Fibroblast of lung (primary cell): ENCODE results near the gene NCAPD2. TPM values are rescaled to one million over a fixed set of nuclear protein-coding genes. Genes with fewer than 3 reads are reported as not detected.

Experiments used
- DNase-seq, 2 donors: peaks; one replicate each; pipeline versions ENCODE4 v3.0.0 to v3.0.0-alpha.2; 2010; ENCODE audit warnings: low read depth in 2 of 2
- H2AFZ ChIP-seq: 2 replicates; pipeline ENCODE4 v1.5.1; 2012; ENCODE audit warnings: low read length, control low read depth, inconsistent platforms
- H3K27ac ChIP-seq: 2 replicates; pipeline ENCODE4 v1.5.1; 2011; ENCODE audit warnings: low read length, control low read depth; ENCODE audit not compliant: insufficient read depth
- H3K27me3 ChIP-seq: 2 replicates; pipeline ENCODE4 v1.5.1; 2011; ENCODE audit warnings: mild to moderate bottlenecking, low read length; ENCODE audit not compliant: control insufficient read depth, insufficient read depth
- H3K36me3 ChIP-seq: 2 replicates; pipeline ENCODE4 v1.5.1; 2011; ENCODE audit warnings: low read length; ENCODE audit not compliant: control insufficient read depth, insufficient read depth
- H3K4me1 ChIP-seq: 2 replicates; pipeline ENCODE4 v1.5.1; 2011; ENCODE audit warnings: low read length; ENCODE audit not compliant: control insufficient read depth, insufficient read depth; ENCODE audit errors: extremely low read depth
- H3K4me2 ChIP-seq: 2 replicates; pipeline ENCODE4 v1.5.1; 2011; ENCODE audit warnings: low read length, control low read depth; ENCODE audit not compliant: insufficient read depth; ENCODE audit errors: extremely low read depth
- H3K4me3 ChIP-seq, 4 experiments: fragments of 200-600 bp in 1 of 4; sonication (generic) in 1 of 4; replicated peaks in 1 of 4; 2 replicates each; pipeline ENCODE4 v1.5.1; 2011 to 2016; ENCODE audit warnings: low read length in 4 of 4, low read depth in 3 of 4, mild to moderate bottlenecking in 3 of 4, control low read depth in 2 of 4, inconsistent platforms in 1 of 4, mixed read lengths in 1 of 4; ENCODE audit not compliant: insufficient read depth in 1 of 4; ENCODE audit errors: control extremely low read depth in 1 of 4
- H3K79me2 ChIP-seq: 2 replicates; pipeline ENCODE4 v1.5.1; 2012; ENCODE audit warnings: mild to moderate bottlenecking, low read length, inconsistent platforms; ENCODE audit not compliant: control insufficient read depth, insufficient read depth
- H3K9ac ChIP-seq: 2 replicates; pipeline ENCODE4 v1.5.1; 2011; ENCODE audit warnings: mild to moderate bottlenecking, low read length, control low read depth; ENCODE audit not compliant: insufficient read depth
- H3K9me3 ChIP-seq: 2 replicates; pipeline ENCODE4 v1.5.1; 2012; ENCODE audit warnings: low read depth, low read length; ENCODE audit not compliant: control insufficient read depth, insufficient read depth
- H4K20me1 ChIP-seq: 2 replicates; pipeline ENCODE4 v1.5.1; 2011; ENCODE audit warnings: low read length; ENCODE audit not compliant: control insufficient read depth, insufficient read depth; ENCODE audit errors: extremely low read depth
- EZH2 ChIP-seq: IDR thresholded peaks from 2 replicates; pipeline ENCODE4 v1.5.1; 2012; ENCODE audit warnings: low read length, control low read depth, mild to moderate bottlenecking; ENCODE audit errors: missing control alignments
- polyA plus RNA-seq, 2 donors: library from polyadenylated mRNA; depleted of rRNA in 1 of 2; stranded (reverse) in 1 of 2; unstranded in 1 of 2; fragments of >200 nt; gene quantifications; 2 replicates each; pipeline ENCODE4 v1.2.1, GENCODE V29; 2011 to 2012; ENCODE audit warnings: missing spikeins in 1 of 2
- total RNA-seq: library from RNA; depleted of rRNA; stranded (reverse); fragments of >200 nt; gene quantifications from 2 replicates; pipeline ENCODE4 v1.2.1, GENCODE V29; 2014
- TF ChIP-seq, protein P1 (sequence below), 2 donors: IDR thresholded peaks in 1 of 2; conservative IDR thresholded peaks in 1 of 2; 1 replicate in 1 of 2; 2 replicates in 1 of 2; pipeline ENCODE4 v1.5.1; 2011 to 2012; ENCODE audit warnings: low read length in 2 of 2, control low read depth in 1 of 2, inconsistent platforms in 1 of 2, low read depth in 1 of 2, mild to moderate bottlenecking in 1 of 2

NCAPD2 gene
- total and polyA plus RNA-seq, 2 donors (not counting 1 experiment from before 2014, with no cell fraction given) = 17.2 to 42.3 TPM

- no peak for TF ChIP-seq EZH2
- TF ChIP-seq, protein P1, sequence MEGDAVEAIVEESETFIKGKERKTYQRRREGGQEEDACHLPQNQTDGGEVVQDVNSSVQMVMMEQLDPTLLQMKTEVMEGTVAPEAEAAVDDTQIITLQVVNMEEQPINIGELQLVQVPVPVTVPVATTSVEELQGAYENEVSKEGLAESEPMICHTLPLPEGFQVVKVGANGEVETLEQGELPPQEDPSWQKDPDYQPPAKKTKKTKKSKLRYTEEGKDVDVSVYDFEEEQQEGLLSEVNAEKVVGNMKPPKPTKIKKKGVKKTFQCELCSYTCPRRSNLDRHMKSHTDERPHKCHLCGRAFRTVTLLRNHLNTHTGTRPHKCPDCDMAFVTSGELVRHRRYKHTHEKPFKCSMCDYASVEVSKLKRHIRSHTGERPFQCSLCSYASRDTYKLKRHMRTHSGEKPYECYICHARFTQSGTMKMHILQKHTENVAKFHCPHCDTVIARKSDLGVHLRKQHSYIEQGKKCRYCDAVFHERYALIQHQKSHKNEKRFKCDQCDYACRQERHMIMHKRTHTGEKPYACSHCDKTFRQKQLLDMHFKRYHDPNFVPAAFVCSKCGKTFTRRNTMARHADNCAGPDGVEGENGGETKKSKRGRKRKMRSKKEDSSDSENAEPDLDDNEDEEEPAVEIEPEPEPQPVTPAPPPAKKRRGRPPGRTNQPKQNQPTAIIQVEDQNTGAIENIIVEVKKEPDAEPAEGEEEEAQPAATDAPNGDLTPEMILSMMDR (conservative IDR thresholded peaks at IDR 0.05 in 1 of 2, IDR thresholded peaks at IDR 0.05 in 1 of 2; ENCODE audit: low read depth in 1 of 2, low read length in 2 of 2) = no peak
- Histone ChIP-seq H3K4me3 (no peak overlapping the region), H3K36me3 (peaks cover 32% of the 10 kb centered on the region)
Observed at GRCh38 chr12:6527711-6528110, 33.8 kb downstream of the NCAPD2 start.

GRCh38 chr12:6528539-6529235, 34.8 kb downstream of the NCAPD2 start:
- no peak overlapping the region for H3K27ac ChIP-seq
- peaks cover 28% of the 10 kb centered on the region for H3K36me3 ChIP-seq
- no peaks in the 10 kb centered on the region for H3K9me3 ChIP-seq
- H3K27me3 ChIP-seq = no peaks in the 10 kb centered on the region
- TF ChIP-seq, protein P1 (conservative IDR thresholded peaks at IDR 0.05 in 1 of 2, IDR thresholded peaks at IDR 0.05 in 1 of 2; ENCODE audit: low read depth in 1 of 2, low read length in 2 of 2) = no peak
- H3K4me2 ChIP-seq = no peak overlapping the region
- DNase-seq = no peak
- H3K4me3 ChIP-seq = no peak overlapping the region
- H3K4me1 ChIP-seq = peaks cover 14% of the 10 kb centered on the region
- peaks cover 9% of the 10 kb centered on the region for H3K79me2 ChIP-seq
- H3K9ac ChIP-seq = no peak overlapping the region
- H2AFZ ChIP-seq = no peak overlapping the region
- H4K20me1 ChIP-seq = no peaks in the 10 kb centered on the region

More at GRCh38 chr12:6527711-6528110, 33.8 kb downstream of the NCAPD2 start:
- no peak overlapping the region for H3K9ac ChIP-seq
- peaks cover 8% of the 10 kb centered on the region for H3K4me1 ChIP-seq
- H3K27ac ChIP-seq = no peak overlapping the region
- H2AFZ ChIP-seq = no peak overlapping the region
- H4K20me1 ChIP-seq = no peaks in the 10 kb centered on the region
- H3K9me3 ChIP-seq = no peaks in the 10 kb centered on the region
- H3K4me2 ChIP-seq = no peak overlapping the region
- no peaks in the 10 kb centered on the region for H3K27me3 ChIP-seq
- DNase-seq = no peak
- peaks cover 3% of the 10 kb centered on the region for H3K79me2 ChIP-seq

- Histone ChIP-seq H3K36me3 (peaks cover 28% of the 10 kb centered on the region), H3K4me2 (no peak overlapping the region), H3K79me2 (peaks cover 9% of the 10 kb centered on the region), H3K27me3 (no peaks in the 10 kb centered on the region), H3K9me3 (no peaks in the 10 kb centered on the region), H3K27ac (no peak overlapping the region), H3K4me1 (peaks cover 14% of the 10 kb centered on the region), H4K20me1 (no peaks in the 10 kb centered on the region), H2AFZ (no peak overlapping the region), H3K9ac (no peak overlapping the region), H3K4me3 (no peak overlapping the region)
- TF ChIP-seq, protein P1 (conservative IDR thresholded peaks at IDR 0.05 in 1 of 2, IDR thresholded peaks at IDR 0.05 in 1 of 2; ENCODE audit: low read depth in 1 of 2, low read length in 2 of 2) = no peak
- no peak for TF ChIP-seq EZH2
- DNase-seq = no peak
Observed at GRCh38 chr12:6529291-6529737, 35.4 kb downstream of the NCAPD2 start.
